SH-SY5Y (cell line): ENCODE results near the gene IFNL2.

ENCODE experiments used
- GATA2 ChIP-seq: IDR thresholded peaks from 2 replicates; pipeline ENCODE4 v1.6.1; 2011; ENCODE audit warnings: mild to moderate bottlenecking, low read depth, low read length
- GATA3 ChIP-seq: IDR thresholded peaks from 2 replicates; pipeline ENCODE4 v1.6.1; 2011; ENCODE audit warnings: low read depth, mild to moderate bottlenecking, low read length, moderate library complexity

DNA sequence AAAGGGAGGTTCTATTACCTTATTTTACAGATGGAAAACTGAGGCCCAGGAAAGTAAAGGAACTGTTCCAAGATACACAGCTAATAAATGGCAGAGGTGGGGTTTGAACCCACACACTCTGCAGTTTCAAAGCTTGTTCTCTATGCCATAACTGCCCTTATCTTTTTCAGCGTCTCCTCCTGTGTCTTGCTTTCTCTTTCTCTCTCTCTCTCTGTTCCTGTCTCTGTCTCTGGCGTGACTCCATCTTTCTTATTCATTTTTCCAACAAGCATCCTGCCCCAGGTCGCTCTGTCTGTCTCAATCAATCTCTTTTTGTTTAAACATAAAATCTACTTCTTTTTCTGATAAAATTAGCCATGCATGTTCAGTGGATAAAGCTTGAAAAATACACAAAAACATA, 16.4 kb upstream of the IFNL2 start:
- TF ChIP-seq GATA3 (no peak), GATA2 (no peak)
